IMR-90 (cell line): Measurements from ENCODE around the gene MS4A15.

Source experiments
- BHLHE40 ChIP-seq: fragments of 150-350 bp; IDR thresholded peaks from 2 replicates; pipeline ENCODE4 v1.6.1; 2016; ENCODE audit warnings: mild to moderate bottlenecking, low read depth, low read length
- CHD1 ChIP-seq: IDR thresholded peaks from 2 replicates; pipeline ENCODE4 v1.6.1; 2012; ENCODE audit warnings: low read depth, low read length, improper control_type of control experiment
- CTCF ChIP-seq: conservative IDR thresholded peaks from 2 replicates; pipeline ENCODE4 v1.5.1; 2012; ENCODE audit warnings: mild to moderate bottlenecking, low read depth, low read length, improper control_type of control experiment
- POLR2A ChIP-seq: IDR thresholded peaks from 2 replicates; pipeline ENCODE4 v1.6.1; 2012; ENCODE audit warnings: mild to moderate bottlenecking, low read depth, low read length
- SMC3 ChIP-seq: fragments of 150-350 bp; IDR thresholded peaks from 2 replicates; pipeline ENCODE4 v1.6.1; 2016; ENCODE audit warnings: low read depth, mild to moderate bottlenecking, antibody characterized with exemption, low read length, moderate library complexity

- TF ChIP-seq CTCF (no peak), BHLHE40 (no peak), POLR2A (no peak), SMC3 (no peak), CHD1 (no peak)
Measured at GRCh38 chr11:60809691-60810090, 53.0 kb downstream of the MS4A15 start.
